Islet of Langerhans (tissue), 1 donor: ENCODE data around the gene GINS1.

Source experiments
- FAIRE-seq: peaks from one replicate; lab custom pipeline; 2011; peaks lifted over from hg19 to GRCh38; lab: Jason Lieb, UNC

Gene GINS1

DNA sequence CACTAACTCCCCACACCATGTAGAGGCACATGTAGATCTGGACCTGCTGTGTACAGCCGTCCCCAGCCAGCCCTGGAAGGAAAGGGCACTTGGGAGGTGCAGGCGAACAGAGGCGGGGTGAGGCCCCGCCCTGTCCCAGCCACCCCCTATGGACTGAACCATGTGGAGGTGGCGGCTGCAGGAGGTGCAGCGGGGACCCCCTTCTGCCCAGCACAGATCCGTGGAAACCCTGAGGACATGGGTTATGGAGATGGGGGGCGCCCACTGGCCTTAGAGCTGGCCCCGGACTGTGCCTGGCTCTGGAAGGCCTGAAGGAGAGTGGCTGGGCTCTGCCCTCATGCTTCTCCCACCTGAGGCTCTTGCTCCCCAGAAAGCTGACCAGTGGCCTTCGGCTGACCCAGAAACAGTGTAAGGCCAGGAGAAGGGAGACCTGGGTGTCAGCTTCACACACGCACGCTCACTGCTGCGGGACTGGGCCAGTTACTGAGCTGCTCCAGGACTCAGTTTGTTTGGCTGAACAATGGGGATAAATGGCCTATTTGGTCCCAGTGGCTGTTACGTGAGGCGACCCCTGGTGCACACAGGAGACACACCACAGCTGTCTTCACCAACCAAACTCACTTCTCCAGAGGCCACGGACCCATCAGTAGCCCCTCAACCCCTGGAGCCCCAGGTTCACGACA, 87.2 kb downstream of the GINS1 start:
- FAIRE-seq, result no peak

DNA sequence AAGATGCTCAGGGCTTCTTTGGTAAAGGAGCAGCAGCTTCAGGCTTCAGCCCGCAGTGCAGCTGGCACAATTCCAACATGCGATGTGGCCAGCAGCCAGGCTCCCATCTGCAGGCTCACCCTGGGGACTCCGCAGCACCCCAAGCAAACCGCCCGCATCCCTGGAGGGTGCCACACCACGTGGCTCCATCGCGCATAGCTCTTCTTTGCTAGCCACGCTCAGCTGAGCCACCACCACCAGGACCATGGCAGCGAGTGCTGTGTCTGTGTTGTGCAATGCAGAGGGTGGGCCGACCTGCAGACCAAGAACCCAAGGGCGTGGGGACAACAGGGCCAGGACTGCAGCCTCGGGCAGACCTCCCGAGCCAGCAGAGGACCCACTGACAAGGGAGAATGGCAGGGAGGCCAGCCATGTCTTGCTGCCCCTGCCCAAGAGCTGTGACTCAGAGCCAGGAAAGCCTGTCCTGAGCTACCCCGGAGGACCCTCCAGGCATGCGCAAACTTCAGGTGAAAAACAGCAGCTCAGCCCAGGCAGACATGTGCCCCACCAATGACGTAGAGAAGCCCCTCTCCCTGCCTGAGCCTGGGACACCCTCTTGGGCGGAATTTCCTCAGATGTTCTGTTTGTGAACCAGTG, 87.8 kb downstream of the GINS1 start:
- FAIRE-seq, result no peak

DNA sequence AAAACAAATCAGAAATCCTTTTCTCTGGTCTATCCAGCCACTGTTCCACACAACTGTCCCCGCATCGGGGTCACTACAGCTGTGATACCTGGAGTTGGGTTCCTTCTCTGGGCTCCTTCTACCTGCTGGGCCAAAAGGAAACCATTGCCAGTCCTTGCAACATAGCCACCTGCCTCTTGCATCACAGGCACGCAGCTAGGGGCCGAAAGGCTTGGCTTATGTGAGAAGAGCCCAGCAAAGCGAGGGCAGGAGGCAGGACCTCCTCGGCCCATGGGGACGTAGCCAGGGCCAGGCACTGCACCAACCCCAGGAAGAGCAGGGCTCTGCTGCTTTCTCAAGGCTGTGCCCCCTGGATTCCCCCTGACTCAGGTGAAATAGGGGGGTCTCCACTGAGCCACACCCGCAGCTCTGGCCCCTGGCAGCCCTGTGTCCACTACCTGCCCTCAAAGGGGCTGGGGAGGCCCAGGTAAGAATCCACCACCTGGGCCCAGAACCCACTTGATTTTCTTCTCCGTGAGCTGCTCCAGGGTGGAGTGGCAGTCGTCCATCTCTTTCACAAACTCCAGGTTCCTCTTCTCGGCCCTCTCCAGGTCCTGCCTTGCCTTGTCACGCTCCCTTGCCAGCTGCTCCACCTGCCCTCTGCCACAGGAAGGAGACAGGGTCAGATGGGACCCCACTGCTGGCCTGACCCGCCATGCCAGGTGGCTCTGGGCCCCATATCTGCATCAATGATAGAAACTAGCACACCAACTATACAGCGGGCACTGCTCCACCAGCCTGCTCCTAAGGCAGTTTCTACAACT, 88.9 kb downstream of the GINS1 start:
- FAIRE-seq, result no peak

DNA sequence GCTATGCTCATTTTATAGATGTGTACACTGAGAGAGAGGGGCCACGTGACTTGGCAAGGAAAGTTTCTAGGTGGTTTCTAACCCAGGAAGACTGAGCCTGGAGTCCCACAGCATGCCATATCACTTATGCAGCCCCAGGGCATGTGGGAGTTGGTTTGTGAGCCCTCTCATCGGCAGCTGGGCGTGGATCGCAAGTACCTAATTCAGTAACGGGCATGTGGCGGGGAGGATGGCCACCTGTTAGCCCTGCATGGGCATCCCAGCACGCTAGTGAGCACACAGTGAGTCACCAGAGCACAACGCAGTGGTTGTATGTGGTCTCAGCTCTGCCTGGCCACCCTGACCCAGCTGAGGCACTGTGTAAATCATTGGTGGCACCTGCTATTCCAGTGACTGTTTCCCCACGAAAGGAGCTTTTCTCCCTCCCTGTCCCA, 89.5 kb downstream of the GINS1 start:
- FAIRE-seq, result no peak

DNA sequence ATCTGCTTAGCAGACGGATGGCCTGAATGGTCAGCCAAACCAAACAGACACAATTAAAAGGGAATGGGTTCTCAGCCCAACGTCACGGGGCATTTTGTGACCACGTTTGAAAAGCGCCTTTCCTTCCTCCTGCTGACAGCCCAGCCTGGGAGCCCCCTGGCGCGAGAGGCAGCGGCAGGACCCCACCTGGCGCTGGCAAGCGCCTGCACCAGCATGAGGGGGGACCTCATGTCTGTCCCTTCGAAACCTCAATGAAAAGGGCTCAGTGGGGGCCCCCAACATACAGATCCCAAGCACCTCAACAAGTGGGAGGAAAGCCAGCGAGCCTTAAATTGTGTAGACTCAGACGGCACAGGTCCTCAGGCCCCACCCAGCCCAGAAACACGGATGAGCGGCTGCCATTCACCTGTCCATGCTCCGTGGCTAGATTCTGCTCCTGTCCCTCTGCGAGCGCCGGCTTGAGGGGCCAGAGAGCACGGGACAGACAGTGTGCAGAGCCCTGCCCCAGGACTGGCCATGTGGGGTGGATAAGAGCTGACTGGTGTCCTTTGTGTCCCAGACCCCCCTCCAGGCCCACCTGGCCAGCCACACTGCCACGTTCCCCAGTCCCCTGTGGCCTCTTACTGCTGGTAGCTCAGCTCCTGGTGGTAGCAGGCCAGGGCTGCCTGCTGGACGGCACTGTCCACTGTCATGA, 90.3 kb downstream of the GINS1 start:
- no peak for FAIRE-seq
